Left lung (tissue), 10 donors: Measurements from ENCODE around the gene NELFB. TPM values are rescaled to one million over a fixed set of nuclear protein-coding genes. Genes with fewer than 3 reads are reported as not detected.

Source experiments
- ATAC-seq: fragments of 200-7000 bp; cut with Tn5 transposase; one replicate; pipeline ENCODE4 v1.9.1; 2020; ENCODE audit warnings: moderate library complexity
- DNase-seq, 4 donors: peaks; one replicate each; pipeline ENCODE4 v3.0.0-alpha.2; 2013 to 2020
- H3K27ac ChIP-seq, 2 donors: fragments of 200-600 bp; sonication (generic) in 1 of 2; one replicate each; pipeline versions ENCODE4 v1.5.0 to v1.8.0; 2020 to 2021
- H3K27me3 ChIP-seq, 2 donors: fragments of 200-600 bp; sonication (generic) in 1 of 2; one replicate each; pipeline versions ENCODE4 v1.5.0 to v1.8.0; 2020 to 2021
- H3K36me3 ChIP-seq, 2 donors: fragments of 200-600 bp; sonication (generic) in 1 of 2; one replicate each; pipeline versions ENCODE4 v1.5.0 to v1.8.0; 2020 to 2021
- H3K4me1 ChIP-seq, 2 donors: fragments of 200-600 bp; one replicate each; pipeline ENCODE4 v1.8.0; 2021
- H3K4me3 ChIP-seq, 2 donors: fragments of 200-600 bp; sonication (generic) in 1 of 2; one replicate each; pipeline versions ENCODE4 v1.5.0 to v1.8.0; 2020 to 2021; ENCODE audit warnings: mild to moderate bottlenecking in 1 of 2
- H3K9me3 ChIP-seq, 2 donors: fragments of 200-600 bp; sonication (generic) in 1 of 2; one replicate each; pipeline versions ENCODE4 v1.5.0 to v1.8.0; 2020 to 2021
- intact Hi-C, 2 donors: fragments of 100-400 bp; cut with DNase I; formaldehyde crosslinking; loops; one replicate each; pipeline versions ENCODE4 v1.11.2 to v1.14.2; 2022
- polyA plus RNA-seq, 6 donors: library from polyadenylated mRNA; unstranded; fragments of 120-200 nt; gene quantifications; one replicate each; pipeline ENCODE4 v1.2.1, GENCODE V29; 2013; ENCODE audit not compliant: insufficient read length in 6 of 6
- total RNA-seq, 2 donors: library from RNA; stranded (reverse); fragmentation: NEBNext Ultra II Directional; extraction: Animal tissue kit (Norgen Biotek cat#: 25700); gene quantifications; one replicate each; pipeline ENCODE4 v1.2.1, GENCODE V29; 2021
- TF ChIP-seq, protein P1 (sequence below), 2 donors: fragments of 200-600 bp; sonication (generic) in 1 of 2; IDR thresholded peaks; one replicate each; pipeline versions ENCODE4 v1.5.0 to v1.8.0; 2021; ENCODE audit warnings: antibody characterized with exemption in 2 of 2
- donor health status: DM: no; HTN: yes; CAD: no.
- donor health status: DM: no; HTN: no; CAD: no.

The NELFB gene
- total and polyA plus RNA-seq, 8 donors: 47.8 to 62.9 (median 55.6) TPM

DNA sequence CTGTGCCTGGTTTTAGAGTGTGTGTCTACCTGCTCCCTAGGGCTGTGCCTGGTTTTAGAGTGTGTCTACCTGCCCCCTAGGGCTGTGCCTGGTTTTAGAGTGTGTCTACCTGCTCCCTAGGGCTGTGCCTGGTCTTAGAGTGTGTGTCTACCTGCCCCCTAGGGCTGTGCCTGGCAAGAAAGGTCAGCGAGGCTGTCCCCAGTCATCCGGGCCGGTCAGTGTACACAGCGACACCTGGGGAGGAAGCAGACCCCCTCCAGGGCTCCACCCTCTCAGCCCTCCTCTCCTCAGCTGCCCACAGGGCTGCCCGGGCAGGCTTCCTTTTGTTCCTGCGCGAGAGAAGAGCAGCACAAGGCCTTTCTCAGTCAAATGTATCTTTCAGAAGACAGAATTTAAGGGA lies 42.8 kb downstream of the NELFB start:
- peaks cover 5 to 61% of the 10 kb centered on the region in 2 donors for H3K4me1 ChIP-seq
- H3K27ac ChIP-seq: peak overlapping the region; percentile 60 to 65
- TF ChIP-seq, protein P1, sequence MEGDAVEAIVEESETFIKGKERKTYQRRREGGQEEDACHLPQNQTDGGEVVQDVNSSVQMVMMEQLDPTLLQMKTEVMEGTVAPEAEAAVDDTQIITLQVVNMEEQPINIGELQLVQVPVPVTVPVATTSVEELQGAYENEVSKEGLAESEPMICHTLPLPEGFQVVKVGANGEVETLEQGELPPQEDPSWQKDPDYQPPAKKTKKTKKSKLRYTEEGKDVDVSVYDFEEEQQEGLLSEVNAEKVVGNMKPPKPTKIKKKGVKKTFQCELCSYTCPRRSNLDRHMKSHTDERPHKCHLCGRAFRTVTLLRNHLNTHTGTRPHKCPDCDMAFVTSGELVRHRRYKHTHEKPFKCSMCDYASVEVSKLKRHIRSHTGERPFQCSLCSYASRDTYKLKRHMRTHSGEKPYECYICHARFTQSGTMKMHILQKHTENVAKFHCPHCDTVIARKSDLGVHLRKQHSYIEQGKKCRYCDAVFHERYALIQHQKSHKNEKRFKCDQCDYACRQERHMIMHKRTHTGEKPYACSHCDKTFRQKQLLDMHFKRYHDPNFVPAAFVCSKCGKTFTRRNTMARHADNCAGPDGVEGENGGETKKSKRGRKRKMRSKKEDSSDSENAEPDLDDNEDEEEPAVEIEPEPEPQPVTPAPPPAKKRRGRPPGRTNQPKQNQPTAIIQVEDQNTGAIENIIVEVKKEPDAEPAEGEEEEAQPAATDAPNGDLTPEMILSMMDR (IDR thresholded peaks at IDR 0.05): no peak
- H3K36me3 ChIP-seq: no peaks in the 10 kb centered on the region
- intact Hi-C loops: no loop called here
- DNase-seq (no peak), ATAC-seq (no peak)
- peaks cover 0 to 3% of the 10 kb centered on the region in 2 donors for H3K9me3 ChIP-seq
- H3K27me3 ChIP-seq: peaks cover 16 to 93% of the 10 kb centered on the region in 2 donors
- H3K4me3 ChIP-seq: peak overlapping the region in 1 of 2 donors; percentile 46

DNA sequence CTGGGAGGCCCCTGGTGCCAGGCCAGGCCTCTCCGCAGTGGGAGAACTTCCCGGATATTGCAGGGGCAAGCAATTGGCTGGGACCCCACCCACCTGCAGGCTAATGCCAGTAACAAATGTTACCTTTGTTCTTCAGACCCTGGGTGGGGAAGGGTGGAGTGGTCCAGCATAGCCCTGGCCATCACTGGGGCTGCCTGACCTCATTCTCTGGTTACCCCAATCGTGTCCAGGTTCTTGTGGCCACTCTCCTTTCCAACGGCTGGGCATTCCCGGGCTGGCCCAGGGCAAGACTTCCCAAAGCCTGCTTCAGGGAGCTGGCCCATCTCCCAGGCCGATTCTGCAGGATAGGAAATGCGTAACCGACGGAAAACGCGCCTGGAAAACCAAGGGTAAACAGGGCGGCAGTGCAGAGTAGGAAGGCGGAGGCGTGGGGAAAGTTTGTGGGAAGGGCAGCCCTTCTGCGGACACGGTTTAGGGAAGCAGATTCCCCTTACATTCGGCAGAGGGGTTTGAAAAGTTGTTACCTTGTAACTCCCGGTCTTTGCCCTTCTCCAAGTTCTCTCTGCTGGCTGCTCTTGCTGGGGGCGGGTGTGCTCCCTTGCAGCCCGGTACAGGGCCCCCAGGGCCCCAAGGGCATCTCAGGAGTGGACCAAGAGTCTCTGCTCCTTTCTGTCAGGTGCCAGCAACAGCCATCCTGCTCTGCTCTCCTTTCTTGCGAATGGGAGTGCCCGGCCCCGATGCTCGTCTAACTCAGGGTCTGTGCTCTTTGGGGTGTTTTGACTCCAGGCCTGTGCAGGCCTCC lies 43.5 kb downstream of the NELFB start:
- peak overlapping the region; percentile 60 to 65 for H3K27ac ChIP-seq
- H3K36me3 ChIP-seq: no peaks in the 10 kb centered on the region
- TF ChIP-seq, protein P1 (IDR thresholded peaks at IDR 0.05): no peak
- intact Hi-C loops: no loop called here
- H3K4me3 ChIP-seq: peak overlapping the region in 1 of 2 donors; percentile 46
- peaks cover 0 to 3% of the 10 kb centered on the region in 2 donors for H3K9me3 ChIP-seq
- peaks cover 5 to 66% of the 10 kb centered on the region in 2 donors for H3K4me1 ChIP-seq
- peaks cover 16 to 93% of the 10 kb centered on the region in 2 donors for H3K27me3 ChIP-seq
- ATAC-seq (no peak), DNase-seq (peak in 1 of 4 donors; percentile 57)

DNA sequence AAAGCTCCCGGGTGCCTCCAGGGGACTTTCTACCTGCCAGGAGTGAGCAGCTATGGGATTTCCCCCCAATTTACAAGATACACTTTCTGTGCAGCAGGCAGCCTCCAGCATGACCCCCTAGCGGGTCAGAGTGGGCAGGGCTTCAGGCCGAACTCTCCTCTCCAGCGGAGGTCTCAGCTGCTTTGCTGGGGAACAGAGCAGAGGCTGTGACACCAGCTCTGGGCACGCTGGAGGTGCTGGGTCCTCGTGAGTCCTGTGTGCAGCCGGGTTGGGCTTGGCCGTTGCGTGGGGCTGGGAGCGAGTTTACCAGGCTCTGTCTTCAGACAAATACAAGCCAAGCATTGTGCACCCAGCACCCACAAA lies 44.1 kb downstream of the NELFB start:
- H3K27ac ChIP-seq: peak overlapping the region; percentile 60 to 65
- TF ChIP-seq, protein P1 (IDR thresholded peaks at IDR 0.05): no peak
- peaks cover 5 to 67% of the 10 kb centered on the region in 2 donors for H3K4me1 ChIP-seq
- no peak for ATAC-seq
- peak overlapping the region in 1 of 2 donors; percentile 46 for H3K4me3 ChIP-seq
- DNase-seq: no peak
- H3K36me3 ChIP-seq: no peaks in the 10 kb centered on the region
- peaks cover 16 to 93% of the 10 kb centered on the region in 2 donors for H3K27me3 ChIP-seq
- peaks cover 0 to 3% of the 10 kb centered on the region in 2 donors for H3K9me3 ChIP-seq
- intact Hi-C loops: no loop called here

DNA sequence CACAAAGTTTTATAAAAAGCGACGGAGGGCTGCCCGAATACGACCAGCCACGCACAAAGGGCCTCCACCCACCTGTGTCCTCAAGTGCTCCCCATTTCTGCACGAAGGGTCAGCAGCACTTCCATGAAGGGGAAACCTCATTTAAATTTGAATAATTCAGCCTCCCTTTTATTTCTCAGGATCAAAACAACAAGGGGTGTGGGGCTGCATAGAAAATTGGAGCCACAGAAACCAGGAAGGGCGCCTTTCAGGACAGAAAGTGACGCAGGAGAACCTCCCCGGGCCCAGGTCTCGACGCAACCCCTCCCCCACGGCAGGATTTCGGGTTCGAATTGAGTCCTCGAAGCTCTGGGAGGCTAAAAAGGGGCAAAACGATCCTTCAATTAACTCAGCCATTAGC lies 44.8 kb downstream of the NELFB start:
- peaks cover 11 to 67% of the 10 kb centered on the region in 2 donors for H3K4me1 ChIP-seq
- DNase-seq (no peak), ATAC-seq (no peak)
- peak overlapping the region; percentile 34 to 46 for H3K4me3 ChIP-seq
- no peaks in the 10 kb centered on the region for H3K9me3 ChIP-seq
- peaks cover 14 to 93% of the 10 kb centered on the region in 2 donors for H3K27me3 ChIP-seq
- TF ChIP-seq, protein P1 (IDR thresholded peaks at IDR 0.05): no peak
- intact Hi-C loops: loop anchor here in 1 of 2 donors (10.0 kb wide), 1 partner anchor 105 kb away; no protein-coding TSS in a partner anchor
- no peaks in the 10 kb centered on the region for H3K36me3 ChIP-seq
- H3K27ac ChIP-seq: peak overlapping the region; percentile 37 to 62

DNA sequence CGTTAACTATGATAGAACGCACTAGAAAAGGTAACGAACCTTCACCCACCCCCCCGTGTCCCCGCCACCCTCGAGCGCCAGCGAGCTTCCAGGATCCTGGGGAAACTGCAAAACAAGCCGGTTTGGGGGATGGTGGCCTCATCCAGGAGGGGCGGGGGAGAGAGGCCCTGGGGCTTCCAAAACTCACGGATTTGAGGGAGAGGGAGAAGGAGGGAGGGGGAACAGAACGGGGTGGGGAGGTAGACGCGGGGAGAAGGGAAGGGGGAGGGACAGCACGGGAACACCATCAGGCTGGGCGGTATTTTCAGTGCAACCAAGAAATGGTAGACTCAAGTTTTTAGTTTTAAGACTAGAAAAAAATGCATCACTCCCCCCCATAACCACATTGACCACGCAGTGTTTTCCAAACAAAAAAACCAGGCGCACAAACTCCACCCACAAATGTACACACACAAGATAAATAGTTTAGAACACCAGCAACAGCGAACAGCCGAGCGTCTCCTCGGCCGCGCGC lies 45.5 kb downstream of the NELFB start:
- DNase-seq (no peak), ATAC-seq (no peak)
- intact Hi-C loops: loop anchor here in 1 of 2 donors (10.0 kb wide), 1 partner anchor 104 kb away; no protein-coding TSS in a partner anchor
- no peaks in the 10 kb centered on the region for H3K36me3 ChIP-seq
- peaks cover 18 to 67% of the 10 kb centered on the region in 2 donors for H3K4me1 ChIP-seq
- TF ChIP-seq, protein P1 (IDR thresholded peaks at IDR 0.05): no peak
- H3K4me3 ChIP-seq: peak overlapping the region; percentile 34 to 46
- peaks cover 13 to 93% of the 10 kb centered on the region in 2 donors for H3K27me3 ChIP-seq
- H3K27ac ChIP-seq: peak overlapping the region; percentile 62 to 67
- no peaks in the 10 kb centered on the region for H3K9me3 ChIP-seq
